Parathyroid adenoma (tissue), 2 donors: ENCODE measurements around the gene LAMC3.

ENCODE experiments used
- H2AFZ ChIP-seq: fragments of 300-600 bp; sonication (generic); one replicate; pipeline ENCODE4 v1.7.0; 2017; ENCODE audit warnings: antibody characterized with exemption, mild to moderate bottlenecking
- H3K27ac ChIP-seq: fragments of 300-600 bp; sonication (generic); one replicate; pipeline ENCODE4 v1.7.0; 2017
- H3K27me3 ChIP-seq: fragments of 300-600 bp; sonication (generic); one replicate; pipeline ENCODE4 v1.7.0; 2017; ENCODE audit warnings: low read length; ENCODE audit not compliant: control insufficient read depth, insufficient read depth
- H3K36me3 ChIP-seq: fragments of 300-600 bp; sonication (generic); one replicate; pipeline ENCODE4 v1.7.0; 2017; ENCODE audit warnings: low read length; ENCODE audit not compliant: control insufficient read depth, insufficient read depth
- H3K4me1 ChIP-seq: fragments of 300-600 bp; sonication (generic); one replicate; pipeline ENCODE4 v1.7.0; 2017; ENCODE audit warnings: control low read depth
- H3K4me2 ChIP-seq: fragments of 300-600 bp; sonication (generic); one replicate; pipeline ENCODE4 v1.7.0; 2017; ENCODE audit warnings: low read length
- H3K4me3 ChIP-seq: fragments of 300-600 bp; sonication (generic); one replicate; pipeline ENCODE4 v1.7.0; 2017; ENCODE audit warnings: low read depth, low read length
- H3K79me2 ChIP-seq: fragments of 300-600 bp; sonication (generic); one replicate; pipeline ENCODE4 v1.7.0; 2017; ENCODE audit warnings: control low read depth
- H3K9ac ChIP-seq: fragments of 300-600 bp; sonication (generic); one replicate; pipeline ENCODE4 v1.7.0; 2017; ENCODE audit warnings: mild to moderate bottlenecking
- H3K9me3 ChIP-seq: fragments of 300-600 bp; sonication (generic); one replicate; pipeline ENCODE4 v1.7.0; 2017; ENCODE audit warnings: low read length; ENCODE audit not compliant: control insufficient read depth
- TF ChIP-seq, protein P1 (sequence below): fragments of 300-600 bp; sonication (generic); IDR thresholded peaks from one replicate; pipeline ENCODE4 v1.7.0; 2017; ENCODE audit warnings: antibody characterized with exemption, mild to moderate bottlenecking
- donor health status: primary hyperparathyroidism.

The LAMC3 gene

DNA sequence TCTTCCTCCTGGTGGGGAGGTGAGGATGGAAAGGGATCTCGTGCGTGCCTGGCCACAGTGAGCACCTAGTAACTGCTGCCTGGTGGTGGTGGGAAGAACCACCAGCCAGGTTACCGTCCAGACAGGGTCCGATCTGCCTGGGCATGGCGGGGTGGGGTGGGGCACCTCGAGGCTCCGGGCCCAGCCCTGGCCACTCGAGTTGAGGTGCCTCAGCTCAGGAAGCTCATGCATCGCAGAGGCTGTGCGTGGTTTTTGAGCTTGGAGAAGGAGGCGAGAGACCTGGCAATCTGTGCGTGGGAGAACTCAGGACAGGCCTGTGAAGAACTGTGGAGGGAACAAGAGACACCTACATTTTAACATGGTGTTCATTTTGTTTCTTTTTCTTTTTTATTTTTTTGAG is 38.9 kb upstream of the LAMC3 start:
- Histone ChIP-seq H3K4me1 (no peaks in the 10 kb centered on the region), H3K27ac (no peak overlapping the region), H3K27me3 (no peaks in the 10 kb centered on the region), H3K36me3 (no peaks in the 10 kb centered on the region), H3K4me2 (no peak overlapping the region), H3K9ac (no peak overlapping the region), H3K9me3 (no peaks in the 10 kb centered on the region), H3K79me2 (no peaks in the 10 kb centered on the region), H2AFZ (no peak overlapping the region), H3K4me3 (no peak overlapping the region)
- TF ChIP-seq, protein P1, sequence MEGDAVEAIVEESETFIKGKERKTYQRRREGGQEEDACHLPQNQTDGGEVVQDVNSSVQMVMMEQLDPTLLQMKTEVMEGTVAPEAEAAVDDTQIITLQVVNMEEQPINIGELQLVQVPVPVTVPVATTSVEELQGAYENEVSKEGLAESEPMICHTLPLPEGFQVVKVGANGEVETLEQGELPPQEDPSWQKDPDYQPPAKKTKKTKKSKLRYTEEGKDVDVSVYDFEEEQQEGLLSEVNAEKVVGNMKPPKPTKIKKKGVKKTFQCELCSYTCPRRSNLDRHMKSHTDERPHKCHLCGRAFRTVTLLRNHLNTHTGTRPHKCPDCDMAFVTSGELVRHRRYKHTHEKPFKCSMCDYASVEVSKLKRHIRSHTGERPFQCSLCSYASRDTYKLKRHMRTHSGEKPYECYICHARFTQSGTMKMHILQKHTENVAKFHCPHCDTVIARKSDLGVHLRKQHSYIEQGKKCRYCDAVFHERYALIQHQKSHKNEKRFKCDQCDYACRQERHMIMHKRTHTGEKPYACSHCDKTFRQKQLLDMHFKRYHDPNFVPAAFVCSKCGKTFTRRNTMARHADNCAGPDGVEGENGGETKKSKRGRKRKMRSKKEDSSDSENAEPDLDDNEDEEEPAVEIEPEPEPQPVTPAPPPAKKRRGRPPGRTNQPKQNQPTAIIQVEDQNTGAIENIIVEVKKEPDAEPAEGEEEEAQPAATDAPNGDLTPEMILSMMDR: no peak

- Histone ChIP-seq H2AFZ (no peak overlapping the region), H3K36me3 (no peaks in the 10 kb centered on the region), H3K4me3 (no peak overlapping the region), H3K9ac (no peak overlapping the region), H3K27ac (no peak overlapping the region), H3K9me3 (no peaks in the 10 kb centered on the region), H3K4me1 (no peaks in the 10 kb centered on the region), H3K27me3 (no peaks in the 10 kb centered on the region), H3K79me2 (no peaks in the 10 kb centered on the region), H3K4me2 (no peak overlapping the region)
- TF ChIP-seq, protein P1: no peak
Measured at GRCh38 chr9:130970855-130971254, 38.1 kb upstream of the LAMC3 start.

GRCh38 chr9:130971294-130971849 is 37.6 kb upstream of the LAMC3 start:
- Histone ChIP-seq H3K9ac (no peak overlapping the region), H3K36me3 (no peaks in the 10 kb centered on the region), H3K4me2 (no peak overlapping the region), H3K27me3 (no peaks in the 10 kb centered on the region), H3K27ac (no peak overlapping the region), H3K79me2 (no peaks in the 10 kb centered on the region), H3K9me3 (no peaks in the 10 kb centered on the region), H3K4me3 (no peak overlapping the region), H2AFZ (no peak overlapping the region), H3K4me1 (no peaks in the 10 kb centered on the region)
- TF ChIP-seq, protein P1: no peak

DNA sequence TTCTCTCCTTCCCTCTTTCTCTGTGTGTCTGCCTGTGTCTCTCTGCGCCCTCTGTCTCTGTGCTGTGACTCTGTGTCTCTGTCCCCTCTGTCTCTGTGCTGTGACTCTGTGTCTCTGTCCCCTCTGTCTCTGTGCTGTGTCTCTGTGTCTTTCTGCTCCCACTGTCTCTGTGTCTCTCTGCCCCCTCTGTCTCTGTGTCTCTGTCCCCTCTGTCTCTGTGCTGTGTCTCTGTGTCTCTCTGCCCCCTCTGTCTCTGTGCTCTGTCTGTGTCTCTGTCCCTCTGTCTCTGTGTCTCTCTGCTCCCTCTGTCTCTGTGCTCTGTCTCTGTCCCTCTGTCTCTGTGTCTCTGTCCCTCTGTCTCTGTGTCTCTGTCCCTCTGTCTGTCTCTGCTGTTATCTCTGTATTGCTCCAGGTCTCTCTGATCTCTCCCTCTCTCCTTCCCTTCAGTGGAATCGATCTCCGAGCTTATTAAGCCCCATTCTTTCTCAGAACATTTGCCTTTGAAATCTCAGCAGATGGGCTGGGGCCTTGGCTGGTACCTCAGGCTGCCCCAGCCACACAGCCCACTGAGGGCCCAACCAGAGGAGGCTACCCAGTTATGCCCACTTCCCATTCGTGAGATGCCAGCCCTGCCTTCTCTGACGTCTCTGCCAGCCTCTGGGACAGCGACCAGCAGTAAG is 36.6 kb upstream of the LAMC3 start:
- Histone ChIP-seq H3K79me2 (no peaks in the 10 kb centered on the region), H3K27me3 (no peaks in the 10 kb centered on the region), H3K9ac (no peak overlapping the region), H3K36me3 (no peaks in the 10 kb centered on the region), H3K9me3 (no peaks in the 10 kb centered on the region), H3K27ac (no peak overlapping the region), H2AFZ (no peak overlapping the region), H3K4me3 (no peak overlapping the region), H3K4me2 (no peak overlapping the region), H3K4me1 (no peaks in the 10 kb centered on the region)
- TF ChIP-seq, protein P1: no peak
